ENCODE measurements around the gene PDK2. TPM values are rescaled to one million over a fixed set of nuclear protein-coding genes. Genes with fewer than 3 reads are reported as not detected.

Gene PDK2
- total and polyA plus RNA-seq, 10 of the 15 experiments (the other 5 are each of a cell fraction or from before 2014, with no cell fraction given), result 0.98 to 22.6 (median 12.3) TPM

DNA sequence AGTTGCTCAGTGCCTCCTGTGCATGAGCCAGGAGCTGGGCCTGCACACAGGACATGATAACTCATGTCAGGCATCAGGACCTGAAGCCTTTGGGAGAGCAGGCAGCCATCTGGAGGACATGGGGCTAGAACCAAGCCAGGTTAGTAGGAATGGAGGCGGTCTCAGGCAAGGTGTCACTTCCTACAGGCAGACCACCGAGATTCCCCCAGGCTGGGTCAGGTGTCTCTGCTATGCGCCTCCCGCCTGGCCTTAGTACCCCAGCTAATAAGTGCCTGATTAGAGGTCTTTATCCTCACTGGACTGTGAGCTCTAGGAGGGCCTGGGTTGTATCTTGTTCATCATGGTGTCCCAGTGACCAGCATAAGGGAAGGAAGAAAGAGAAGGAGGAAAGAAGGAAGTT is 19.2 kb downstream of the PDK2 start:
- DNase-seq (ENCODE audit: low read depth, low spot score) (no peak), ATAC-seq (no peak), FAIRE-seq (no peak)
- Histone ChIP-seq H3K4me1 (ENCODE audit: control insufficient read depth, insufficient read depth, low read length) (no peaks in the 10 kb centered on the region), H3K9me3 (replicated peaks; ENCODE audit: control insufficient read depth, insufficient read depth, low read length) (no peaks in the 10 kb centered on the region), H3K79me2 (ENCODE audit: control insufficient read depth, insufficient read depth, low read length) (no peaks in the 10 kb centered on the region), H3K4me3 (no peak overlapping the region), H3K27me3 (replicated peaks in 1 of 2; ENCODE audit: control insufficient read depth in 2 of 2, insufficient read depth in 2 of 2, low read length in 1 of 2) (peaks cover 6% of the 10 kb centered on the region in 2 experiments; a peak in 3 of 4 replicates), H3K4me2 (ENCODE audit: control insufficient read depth, insufficient read depth) (no peak overlapping the region), H4K20me1 (ENCODE audit: control insufficient read depth, insufficient read depth) (no peaks in the 10 kb centered on the region), H3K36me3 (ENCODE audit: control insufficient read depth in 2 of 2, insufficient read depth in 2 of 2, low read length in 1 of 2) (no peaks in the 10 kb centered on the region), H3K27ac (ENCODE audit: control insufficient read depth, insufficient read depth) (no peak overlapping the region), H2AFZ (ENCODE audit: control insufficient read depth, low read depth, low read length) (no peak overlapping the region), H3K9ac (ENCODE audit: control insufficient read depth, insufficient read depth, low read length) (no peak overlapping the region)
- ChIA-PET RAD21 (ENCODE audit: unreplicated experiment) (interaction anchor here (0.8 to 2.1 kb wide), 7 partner anchors 16 to 180 kb away, joined by 3 to 19 read pairs (median 3); partner anchors contain the start of gene SAMD14), POLR2A (interaction anchor here (1.5 kb wide), 1 partner anchor 38 kb away, joined by 4 read pairs; no protein-coding TSS in a partner anchor), SMC1A (ENCODE audit: uncharacterized antibody, unreplicated experiment) (interaction anchor here (0.7 to 2.3 kb wide), 8 partner anchors 20 to 83 kb away, joined by 3 to 12 read pairs (median 6); no protein-coding TSS in a partner anchor), CTCF (interaction anchor here (0.8 to 3.1 kb wide), 35 partner anchors 9 to 283 kb away, joined by 3 to 38 read pairs (median 5); partner anchors contain the start of genes LRRC59, SGCA and TMEM92)
- in situ Hi-C loops (cut with MboI), result no loop called here
- 50% methylated on average over 4 of the region's 4 CpGs for WGBS (ENCODE audit: insufficient coverage, insufficient replicate concordance, low lambda C conversion rate, missing lambda C conversion rate)
- no TSS peak for BruUV-seq (replicated peaks)
- intact Hi-C loops (cut with micrococcal nuclease; ENCODE audit: unreplicated experiment), result no loop called here
- no peak for TF ChIP-seq SUPT20H (IDR thresholded peaks at IDR 0.05; ENCODE audit: borderline replicate concordance, control insufficient read depth, low read depth, low read length)

GRCh38 chr17:50114849-50115357 is 19.8 kb downstream of the PDK2 start:
- peak; percentile 74 for ATAC-seq
- H3K27ac ChIP-seq (ENCODE audit: control insufficient read depth, insufficient read depth), result no peak overlapping the region
- CTCF ChIA-PET, result interaction anchor here (0.6 to 3.1 kb wide), 36 partner anchors 9 to 247 kb away, joined by 3 to 38 read pairs (median 5); partner anchors contain the start of genes SGCA and TMEM92
- FAIRE-seq, result peak; percentile 84
- SMC1A ChIA-PET (ENCODE audit: uncharacterized antibody, unreplicated experiment), result interaction anchor here (0.7 to 2.3 kb wide), 9 partner anchors 15 to 83 kb away, joined by 3 to 12 read pairs (median 5); partner anchors contain the start of gene SAMD14
- no peak overlapping the region for H3K4me2 ChIP-seq (ENCODE audit: control insufficient read depth, insufficient read depth)
- H3K9ac ChIP-seq (ENCODE audit: control insufficient read depth, insufficient read depth, low read length), result no peak overlapping the region
- no peaks in the 10 kb centered on the region for H3K79me2 ChIP-seq (ENCODE audit: control insufficient read depth, insufficient read depth, low read length)
- RAD21 ChIA-PET (ENCODE audit: unreplicated experiment), result interaction anchor here (0.8 to 2.1 kb wide), 7 partner anchors 15 to 179 kb away, joined by 3 to 19 read pairs (median 3); partner anchors contain the start of gene SAMD14
- no peak for DNase-seq (ENCODE audit: low read depth, low spot score)
- no peak overlapping the region for H2AFZ ChIP-seq (ENCODE audit: control insufficient read depth, low read depth, low read length)
- no peak overlapping the region for H3K4me3 ChIP-seq
- intact Hi-C loops (cut with micrococcal nuclease; ENCODE audit: unreplicated experiment), result no loop called here
- H3K4me1 ChIP-seq (ENCODE audit: control insufficient read depth, insufficient read depth, low read length), result no peaks in the 10 kb centered on the region
- 23% methylated on average over 6 of the region's 6 CpGs for WGBS (ENCODE audit: insufficient coverage, insufficient replicate concordance, low lambda C conversion rate, missing lambda C conversion rate)
- BruUV-seq (replicated peaks), result no TSS peak
- no peaks in the 10 kb centered on the region for H3K36me3 ChIP-seq (ENCODE audit: control insufficient read depth in 2 of 2, insufficient read depth in 2 of 2, low read length in 1 of 2)
- H3K27me3 ChIP-seq (replicated peaks in 1 of 2; ENCODE audit: control insufficient read depth in 2 of 2, insufficient read depth in 2 of 2, low read length in 1 of 2), result peaks cover 6% of the 10 kb centered on the region in 2 experiments; a peak in 3 of 4 replicates
- in situ Hi-C loops (cut with MboI), result no loop called here
- no peaks in the 10 kb centered on the region for H3K9me3 ChIP-seq (replicated peaks; ENCODE audit: control insufficient read depth, insufficient read depth, low read length)
- POLR2A ChIA-PET, result interaction anchor here (1.5 kb wide), 1 partner anchor 37 kb away, joined by 4 read pairs; no protein-coding TSS in a partner anchor
- no peaks in the 10 kb centered on the region for H4K20me1 ChIP-seq (ENCODE audit: control insufficient read depth, insufficient read depth)
- no peak for TF ChIP-seq ESRRA (IDR thresholded peaks at IDR 0.05; ENCODE audit: low read length)
- TF ChIP-seq TCF3 (IDR thresholded peaks at IDR 0.05; ENCODE audit: borderline replicate concordance, insufficient read depth, low read depth, low read length), result no peak
- TF ChIP-seq, protein P1, sequence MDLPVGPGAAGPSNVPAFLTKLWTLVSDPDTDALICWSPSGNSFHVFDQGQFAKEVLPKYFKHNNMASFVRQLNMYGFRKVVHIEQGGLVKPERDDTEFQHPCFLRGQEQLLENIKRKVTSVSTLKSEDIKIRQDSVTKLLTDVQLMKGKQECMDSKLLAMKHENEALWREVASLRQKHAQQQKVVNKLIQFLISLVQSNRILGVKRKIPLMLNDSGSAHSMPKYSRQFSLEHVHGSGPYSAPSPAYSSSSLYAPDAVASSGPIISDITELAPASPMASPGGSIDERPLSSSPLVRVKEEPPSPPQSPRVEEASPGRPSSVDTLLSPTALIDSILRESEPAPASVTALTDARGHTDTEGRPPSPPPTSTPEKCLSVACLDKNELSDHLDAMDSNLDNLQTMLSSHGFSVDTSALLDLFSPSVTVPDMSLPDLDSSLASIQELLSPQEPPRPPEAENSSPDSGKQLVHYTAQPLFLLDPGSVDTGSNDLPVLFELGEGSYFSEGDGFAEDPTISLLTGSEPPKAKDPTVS (IDR thresholded peaks at IDR 0.05; ENCODE audit: low read depth, low read length), result no peak
- TF ChIP-seq, protein P2, sequence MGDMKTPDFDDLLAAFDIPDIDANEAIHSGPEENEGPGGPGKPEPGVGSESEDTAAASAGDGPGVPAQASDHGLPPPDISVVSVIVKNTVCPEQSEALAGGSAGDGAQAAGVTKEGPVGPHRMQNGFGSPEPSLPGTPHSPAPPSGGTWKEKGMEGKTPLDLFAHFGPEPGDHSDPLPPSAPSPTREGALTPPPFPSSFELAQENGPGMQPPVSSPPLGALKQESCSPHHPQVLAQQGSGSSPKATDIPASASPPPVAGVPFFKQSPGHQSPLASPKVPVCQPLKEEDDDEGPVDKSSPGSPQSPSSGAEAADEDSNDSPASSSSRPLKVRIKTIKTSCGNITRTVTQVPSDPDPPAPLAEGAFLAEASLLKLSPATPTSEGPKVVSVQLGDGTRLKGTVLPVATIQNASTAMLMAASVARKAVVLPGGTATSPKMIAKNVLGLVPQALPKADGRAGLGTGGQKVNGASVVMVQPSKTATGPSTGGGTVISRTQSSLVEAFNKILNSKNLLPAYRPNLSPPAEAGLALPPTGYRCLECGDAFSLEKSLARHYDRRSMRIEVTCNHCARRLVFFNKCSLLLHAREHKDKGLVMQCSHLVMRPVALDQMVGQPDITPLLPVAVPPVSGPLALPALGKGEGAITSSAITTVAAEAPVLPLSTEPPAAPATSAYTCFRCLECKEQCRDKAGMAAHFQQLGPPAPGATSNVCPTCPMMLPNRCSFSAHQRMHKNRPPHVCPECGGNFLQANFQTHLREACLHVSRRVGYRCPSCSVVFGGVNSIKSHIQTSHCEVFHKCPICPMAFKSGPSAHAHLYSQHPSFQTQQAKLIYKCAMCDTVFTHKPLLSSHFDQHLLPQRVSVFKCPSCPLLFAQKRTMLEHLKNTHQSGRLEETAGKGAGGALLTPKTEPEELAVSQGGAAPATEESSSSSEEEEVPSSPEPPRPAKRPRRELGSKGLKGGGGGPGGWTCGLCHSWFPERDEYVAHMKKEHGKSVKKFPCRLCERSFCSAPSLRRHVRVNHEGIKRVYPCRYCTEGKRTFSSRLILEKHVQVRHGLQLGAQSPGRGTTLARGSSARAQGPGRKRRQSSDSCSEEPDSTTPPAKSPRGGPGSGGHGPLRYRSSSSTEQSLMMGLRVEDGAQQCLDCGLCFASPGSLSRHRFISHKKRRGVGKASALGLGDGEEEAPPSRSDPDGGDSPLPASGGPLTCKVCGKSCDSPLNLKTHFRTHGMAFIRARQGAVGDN (IDR thresholded peaks at IDR 0.05), result no peak
- no peak for TF ChIP-seq CREM (IDR thresholded peaks at IDR 0.05; ENCODE audit: low read depth)
- no peak for TF ChIP-seq BCL3 (IDR thresholded peaks at IDR 0.05; ENCODE audit: borderline replicate concordance, insufficient read depth, low read depth, low read length, poor library complexity, severe bottlenecking)
- TF ChIP-seq STAT3 (IDR thresholded peaks at IDR 0.05; ENCODE audit: low read depth, low read length), result no peak
